Measurements from ENCODE around the gene CXADR. TPM values are rescaled to one million over a fixed set of nuclear protein-coding genes. Genes with fewer than 3 reads are reported as not detected.
"Not testable (repeated sequence)": the region's sequence is repeated elsewhere in the genome, so short reads cannot be mapped to it uniquely, and the experiment has no call there.

Gene CXADR
- total RNA-seq, 1 donor from 2014 or later = 22.1 TPM

DNA sequence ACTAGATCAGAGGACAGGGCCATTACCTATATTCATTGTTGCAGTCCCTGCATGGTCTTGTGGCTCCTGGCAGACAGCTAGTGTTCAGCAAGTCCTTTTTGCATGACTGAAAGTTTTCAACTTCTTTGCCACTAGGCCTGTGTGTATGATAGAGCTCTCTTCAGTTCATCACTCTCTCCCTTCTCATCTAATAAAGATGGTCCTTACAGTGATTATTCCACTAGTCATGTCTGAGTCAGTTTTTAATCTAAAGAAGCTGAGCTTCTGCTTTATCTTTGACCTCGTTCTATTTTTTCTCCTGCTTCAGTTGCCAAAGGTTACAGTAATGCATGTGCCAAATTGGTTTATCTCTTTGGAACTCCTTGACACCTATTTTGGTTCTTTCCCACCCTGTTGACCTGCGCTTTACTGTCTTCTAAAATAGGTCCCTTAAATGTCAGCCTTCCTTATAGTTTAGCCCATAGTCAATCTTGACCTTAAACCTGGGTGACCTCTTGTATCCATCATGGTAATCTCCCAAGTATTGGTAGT, 6.4 kb downstream of the CXADR start:
- no peak for DNase-seq (ENCODE audit: low read depth)
- H3K4me3 ChIP-seq (ENCODE audit: low read depth, low read length) = no peak overlapping the region
- TF ChIP-seq, protein P1, sequence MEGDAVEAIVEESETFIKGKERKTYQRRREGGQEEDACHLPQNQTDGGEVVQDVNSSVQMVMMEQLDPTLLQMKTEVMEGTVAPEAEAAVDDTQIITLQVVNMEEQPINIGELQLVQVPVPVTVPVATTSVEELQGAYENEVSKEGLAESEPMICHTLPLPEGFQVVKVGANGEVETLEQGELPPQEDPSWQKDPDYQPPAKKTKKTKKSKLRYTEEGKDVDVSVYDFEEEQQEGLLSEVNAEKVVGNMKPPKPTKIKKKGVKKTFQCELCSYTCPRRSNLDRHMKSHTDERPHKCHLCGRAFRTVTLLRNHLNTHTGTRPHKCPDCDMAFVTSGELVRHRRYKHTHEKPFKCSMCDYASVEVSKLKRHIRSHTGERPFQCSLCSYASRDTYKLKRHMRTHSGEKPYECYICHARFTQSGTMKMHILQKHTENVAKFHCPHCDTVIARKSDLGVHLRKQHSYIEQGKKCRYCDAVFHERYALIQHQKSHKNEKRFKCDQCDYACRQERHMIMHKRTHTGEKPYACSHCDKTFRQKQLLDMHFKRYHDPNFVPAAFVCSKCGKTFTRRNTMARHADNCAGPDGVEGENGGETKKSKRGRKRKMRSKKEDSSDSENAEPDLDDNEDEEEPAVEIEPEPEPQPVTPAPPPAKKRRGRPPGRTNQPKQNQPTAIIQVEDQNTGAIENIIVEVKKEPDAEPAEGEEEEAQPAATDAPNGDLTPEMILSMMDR (conservative IDR thresholded peaks at IDR 0.05; ENCODE audit: low read depth, low read length) = no peak

DNA sequence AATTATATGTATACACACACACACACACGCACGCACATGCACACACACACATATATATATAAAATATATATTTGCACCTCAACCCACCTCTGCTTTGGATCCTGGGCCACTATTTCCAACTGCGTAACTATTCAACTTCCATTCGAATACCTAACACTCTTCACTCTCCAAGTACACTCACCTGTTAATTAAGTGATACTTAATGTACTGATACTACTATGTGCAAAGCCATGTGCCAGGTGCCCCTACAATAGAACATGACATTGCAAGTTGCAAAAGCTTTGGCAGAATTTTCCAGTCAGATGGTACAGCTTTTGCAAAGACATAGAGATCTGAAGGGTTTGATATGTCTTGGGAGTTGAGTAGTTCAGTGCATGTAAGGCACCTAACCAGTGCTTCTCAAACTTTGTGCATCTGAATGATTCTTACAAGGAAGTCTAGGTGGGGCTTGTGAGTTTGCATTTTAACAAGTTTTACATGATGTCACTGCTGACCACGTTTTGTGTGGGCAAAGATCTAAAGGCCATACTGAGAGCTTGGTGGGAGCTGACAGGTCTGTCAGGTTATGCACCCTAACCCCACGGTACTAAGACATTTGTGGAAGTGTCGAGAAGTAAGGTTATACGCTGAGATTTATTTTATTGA, 7.2 kb downstream of the CXADR start:
- no peak for DNase-seq (ENCODE audit: low read depth)
- H3K4me3 ChIP-seq (ENCODE audit: low read depth, low read length) = no peak overlapping the region
- TF ChIP-seq, protein P1 (conservative IDR thresholded peaks at IDR 0.05; ENCODE audit: low read depth, low read length) = no peak

DNA sequence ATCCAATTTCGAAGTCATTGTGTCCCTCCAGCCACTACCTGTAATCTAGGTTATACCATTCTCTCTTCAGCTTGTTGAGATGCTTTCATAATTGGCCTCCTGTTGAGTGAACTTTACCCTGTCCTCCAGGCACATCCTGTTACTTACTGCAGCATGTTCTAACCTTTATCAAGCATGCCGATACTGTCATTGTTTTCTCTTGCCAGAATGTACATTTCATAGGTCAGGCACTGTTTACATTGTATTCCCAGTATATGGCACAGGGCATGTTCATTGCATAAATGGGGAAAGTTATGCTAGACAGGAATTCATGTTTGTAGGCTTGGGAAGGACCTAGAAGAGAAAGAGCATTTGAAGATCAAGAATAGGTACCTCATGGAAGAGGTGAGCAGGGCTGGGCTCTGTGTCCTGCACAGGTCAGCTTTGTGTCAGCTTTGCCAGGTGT, 10.2 kb downstream of the CXADR start:
- TF ChIP-seq, protein P1 (conservative IDR thresholded peaks at IDR 0.05; ENCODE audit: low read depth, low read length) = no peak
- no peak for DNase-seq (ENCODE audit: low read depth)
- no peak overlapping the region for H3K4me3 ChIP-seq (ENCODE audit: low read depth, low read length)

DNA sequence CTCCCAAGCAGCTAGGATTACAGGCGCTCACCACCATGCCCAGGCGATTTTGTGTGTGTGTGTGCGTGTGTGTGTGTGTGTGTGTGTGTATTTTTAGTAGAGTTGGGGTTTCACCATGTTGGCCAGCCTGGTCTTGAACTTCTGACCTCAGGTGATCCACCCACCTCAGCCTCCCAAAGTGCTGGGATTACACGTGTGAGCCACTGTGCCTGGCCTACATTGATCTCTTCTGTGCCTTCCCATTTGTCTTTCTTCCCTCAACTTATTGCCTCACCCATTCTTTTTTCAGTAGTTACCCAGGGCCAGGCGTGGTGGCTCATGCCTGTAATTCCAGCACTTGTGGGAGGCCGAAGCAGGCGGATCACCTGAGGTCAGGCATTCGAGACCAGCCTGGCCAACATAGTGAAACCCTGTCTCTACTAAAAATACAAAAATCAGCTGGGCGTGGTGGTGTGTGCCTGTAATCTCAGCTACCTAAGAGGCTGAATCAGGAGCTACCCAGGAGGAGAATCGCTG, 11.2 kb downstream of the CXADR start:
- H3K4me3 ChIP-seq (ENCODE audit: low read depth, low read length); DNase-seq (ENCODE audit: low read depth): not testable (repeated sequence)

DNA sequence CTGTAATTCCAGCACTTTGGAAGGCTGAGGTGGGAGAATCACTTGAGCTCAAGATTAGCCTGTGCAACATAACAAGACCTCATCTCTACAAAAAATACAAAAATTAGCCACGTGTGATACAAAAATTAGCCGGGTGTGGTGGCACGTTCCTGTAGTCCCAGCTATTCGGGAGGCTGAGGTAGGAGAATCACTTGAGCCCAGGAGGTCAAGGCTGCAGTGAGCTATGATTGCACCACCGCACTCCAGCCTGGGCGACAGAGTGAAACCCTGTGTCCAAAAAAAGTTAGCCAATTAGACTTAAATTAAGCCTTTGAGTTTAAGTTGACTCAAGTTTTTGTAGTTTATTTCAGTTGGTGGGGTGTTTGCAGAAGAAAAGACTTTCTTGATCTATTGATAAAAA, 11.8 kb downstream of the CXADR start:
- no peak for DNase-seq (ENCODE audit: low read depth)
- TF ChIP-seq, protein P1 (conservative IDR thresholded peaks at IDR 0.05; ENCODE audit: low read depth, low read length) = no peak

DNA sequence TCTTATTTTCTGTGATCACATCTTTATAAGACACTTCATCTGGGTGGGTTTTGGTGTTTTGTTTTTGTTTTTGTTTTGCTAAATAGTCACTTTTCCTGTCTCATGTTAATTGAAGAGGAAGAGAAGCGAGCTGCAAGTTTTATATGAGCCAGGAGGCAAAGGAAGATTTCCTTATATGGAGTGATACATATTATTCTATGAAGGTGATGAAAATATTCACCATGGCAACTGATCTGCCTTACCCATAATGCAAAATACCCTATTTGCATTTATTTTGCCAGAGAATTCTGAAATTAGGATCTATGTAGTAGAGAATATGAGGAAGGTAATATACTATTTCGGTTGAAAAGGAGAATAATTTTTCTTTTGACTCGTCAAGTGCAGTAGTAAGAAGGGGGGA, 13.9 kb downstream of the CXADR start:
- H3K4me3 ChIP-seq (ENCODE audit: low read depth, low read length) = no peak overlapping the region
- no peak for DNase-seq (ENCODE audit: low read depth)
- TF ChIP-seq, protein P1 (conservative IDR thresholded peaks at IDR 0.05; ENCODE audit: low read depth, low read length) = no peak

More for the DNA sequence above, 11.8 kb downstream of the CXADR start:
- no peak overlapping the region for H3K4me3 ChIP-seq (ENCODE audit: low read depth, low read length)

DNA sequence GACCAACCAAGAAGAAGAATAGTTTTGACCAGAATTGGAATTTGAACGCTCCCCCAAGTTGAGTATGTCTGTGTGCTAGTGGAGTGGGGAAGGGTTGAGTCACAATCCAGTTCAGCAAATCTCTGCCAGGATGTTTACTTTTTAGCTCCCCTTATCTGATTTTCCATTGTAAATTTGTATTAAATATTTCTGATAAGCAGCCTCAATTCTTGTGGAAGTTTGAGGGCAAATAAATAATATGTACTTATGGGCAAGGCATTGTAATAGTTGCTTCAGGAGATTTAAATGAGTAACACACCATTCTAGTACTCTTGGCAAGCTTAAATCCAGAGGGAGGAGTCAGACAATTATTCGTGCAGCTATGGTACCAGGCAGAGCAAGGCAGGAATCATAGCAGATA, 14.4 kb downstream of the CXADR start:
- TF ChIP-seq, protein P1 (conservative IDR thresholded peaks at IDR 0.05; ENCODE audit: low read depth, low read length) = no peak
- no peak for DNase-seq (ENCODE audit: low read depth)
- H3K4me3 ChIP-seq (ENCODE audit: low read depth, low read length) = no peak overlapping the region

Measured in epithelial cell of proximal tubule (primary cell).